Stimulated activated CD8-positive, alpha-beta memory T cell treated with anti-CD3 and anti-CD28 coated beads, Interleukin-2, amount 100 ng/mL, for 1 hour (primary cell): Measurements from ENCODE around the gene CHCHD3.

Experiments
- DNase-seq, 2 donors: peaks; one replicate each; pipeline ENCODE4 v3.0.0-alpha.2; 2020; ENCODE audit warnings: low read depth in 2 of 2

The CHCHD3 gene

DNA sequence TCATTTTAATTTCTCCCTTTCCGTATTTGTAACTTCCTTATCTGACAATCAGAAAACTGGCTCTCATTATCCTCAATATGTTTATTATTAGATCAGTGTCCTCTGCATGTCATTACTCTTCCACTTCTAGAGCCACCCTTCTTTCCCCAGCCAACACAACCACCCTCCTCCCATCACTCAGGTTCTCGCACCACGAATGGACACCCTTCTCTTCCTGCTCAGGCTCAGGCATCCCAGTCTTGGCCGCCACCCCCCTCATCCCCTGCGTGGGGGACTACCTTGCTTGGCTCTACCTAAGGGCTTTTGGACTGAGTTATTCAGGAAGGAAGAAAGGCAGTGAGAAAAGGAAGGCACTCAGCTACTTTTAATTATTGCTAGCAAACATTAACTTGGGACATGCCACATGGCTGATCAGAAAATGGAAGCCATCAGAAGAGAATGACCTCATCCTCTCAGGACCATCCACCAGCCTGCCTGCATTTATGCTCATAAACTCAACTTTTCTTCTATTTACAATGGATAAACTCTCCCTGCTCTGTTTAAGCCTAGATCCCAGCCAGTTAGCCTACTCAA, 305.8 kb downstream of the CHCHD3 start:
- DNase-seq = no peak

DNA sequence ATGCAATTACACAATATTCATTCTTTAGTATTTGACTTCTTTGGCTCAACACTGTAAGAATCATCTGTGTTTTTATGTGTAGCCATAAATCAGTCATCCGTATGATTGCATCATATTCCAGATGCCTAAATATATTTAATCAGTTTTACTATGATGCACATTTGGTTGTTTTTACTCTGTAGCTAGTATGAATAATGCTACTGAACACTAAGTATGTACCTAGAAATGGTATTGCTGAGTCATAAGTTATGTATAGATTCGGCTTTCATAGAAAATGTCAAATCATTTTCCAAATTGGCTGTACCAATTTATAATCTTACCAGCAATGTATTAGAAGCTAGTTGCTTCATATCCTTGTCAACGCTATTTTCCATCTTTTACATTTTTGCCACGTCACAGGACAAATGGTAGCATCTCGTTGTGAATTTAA, 308.3 kb downstream of the CHCHD3 start:
- no peak for DNase-seq

- no peak for DNase-seq
Measured at GRCh38 chr7:132771301-132771730, 310.6 kb downstream of the CHCHD3 start.

- no peak for DNase-seq
Measured at GRCh38 chr7:132770055-132770454, 311.8 kb downstream of the CHCHD3 start.

DNA sequence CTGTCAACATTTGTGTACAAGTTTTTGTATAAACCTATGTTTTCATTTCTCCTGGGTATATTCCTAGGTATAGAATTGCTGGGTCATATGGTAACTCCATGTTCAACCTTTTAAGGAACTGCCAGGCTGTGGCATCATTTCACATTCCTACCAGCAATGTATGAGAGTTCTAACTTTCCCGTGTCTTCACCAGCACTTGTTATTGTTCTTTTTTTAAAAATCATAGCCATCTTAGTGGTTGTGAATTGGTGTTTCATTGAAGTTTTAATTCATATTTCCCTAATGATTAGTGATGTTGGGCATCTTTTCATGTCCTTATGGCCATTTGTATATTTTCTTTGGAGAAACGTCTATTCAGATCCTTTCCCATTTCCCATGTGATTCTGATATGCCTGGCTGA, 312.6 kb downstream of the CHCHD3 start:
- no peak for DNase-seq

DNA sequence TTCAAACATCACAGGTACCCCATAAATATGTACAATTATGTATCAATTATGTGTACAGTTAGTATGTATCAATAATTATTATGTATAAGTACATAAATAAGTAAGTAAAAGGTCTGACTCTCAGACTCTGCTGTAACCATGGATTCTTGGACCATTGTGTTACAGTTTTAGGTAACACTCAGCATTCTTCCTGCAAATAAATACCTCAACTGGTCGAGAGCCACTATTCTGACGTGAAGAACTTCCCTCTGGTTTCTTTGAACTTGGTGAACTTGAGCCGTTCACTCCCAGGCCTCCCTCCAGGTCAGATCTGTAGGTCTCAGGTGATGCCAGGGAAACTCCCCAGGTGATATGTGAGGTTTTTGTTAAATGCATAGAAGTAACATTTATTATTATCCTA, 313.8 kb downstream of the CHCHD3 start:
- no peak for DNase-seq

DNA sequence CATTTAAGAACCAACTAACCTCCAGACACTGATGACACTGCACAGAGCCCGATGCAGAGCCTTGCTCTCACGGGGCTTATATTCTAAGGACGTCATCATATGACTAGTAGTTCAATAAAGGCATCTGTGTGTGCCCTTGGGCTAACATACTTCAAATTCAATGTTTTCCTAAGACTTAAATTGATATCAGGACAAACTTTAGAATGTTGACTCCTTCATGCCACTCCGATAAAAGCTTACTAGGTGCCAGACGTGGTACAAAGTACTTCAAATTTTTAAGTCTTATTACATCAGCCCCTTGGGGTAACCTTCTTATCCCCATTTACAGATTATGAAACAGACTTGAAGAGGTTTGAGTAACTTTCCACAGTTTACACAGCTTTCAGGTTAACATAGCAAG, 314.5 kb downstream of the CHCHD3 start:
- DNase-seq = no peak

DNA sequence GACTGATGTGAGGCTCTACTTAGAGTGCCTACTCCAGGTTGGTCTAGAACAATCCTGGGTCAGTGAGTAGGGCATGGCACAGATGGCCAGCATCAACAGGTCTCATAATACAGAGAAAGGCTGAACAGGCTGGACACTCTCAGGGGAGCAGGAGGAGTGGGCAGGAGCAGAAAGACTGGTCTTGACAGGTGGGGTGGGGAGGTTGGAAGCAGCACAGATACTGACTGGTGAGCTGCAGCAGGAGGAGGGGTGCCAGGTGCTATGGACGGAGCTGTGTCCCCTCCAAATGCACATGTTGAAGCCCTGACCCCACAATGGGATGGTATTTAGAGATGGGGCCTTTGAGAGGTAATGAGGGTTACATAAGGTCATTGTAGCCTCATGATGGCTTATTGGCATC, 315.2 kb downstream of the CHCHD3 start:
- DNase-seq = no peak

DNA sequence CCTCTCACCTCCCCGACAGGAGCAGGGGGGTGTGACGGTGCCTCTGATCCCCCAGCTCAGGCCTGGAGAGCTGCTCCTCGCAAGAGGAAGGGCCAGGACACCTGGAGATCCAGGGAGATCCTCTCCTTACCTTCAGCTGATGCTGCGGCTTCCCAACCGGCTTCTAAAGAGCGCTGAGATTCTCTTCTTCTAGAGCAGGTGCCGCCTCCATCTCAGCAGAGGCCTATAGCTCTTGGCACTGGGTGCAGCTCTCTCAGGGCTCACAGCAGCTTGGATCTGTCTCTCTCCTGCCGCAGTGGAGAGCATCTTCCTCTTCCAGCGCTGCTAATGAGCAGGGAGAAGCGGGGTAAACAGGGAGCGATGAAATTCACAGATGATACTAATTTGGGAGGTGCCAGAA, 316.0 kb downstream of the CHCHD3 start:
- DNase-seq = no peak

GRCh38 chr7:132764762-132765161, 317.1 kb downstream of the CHCHD3 start:
- no peak for DNase-seq

DNA sequence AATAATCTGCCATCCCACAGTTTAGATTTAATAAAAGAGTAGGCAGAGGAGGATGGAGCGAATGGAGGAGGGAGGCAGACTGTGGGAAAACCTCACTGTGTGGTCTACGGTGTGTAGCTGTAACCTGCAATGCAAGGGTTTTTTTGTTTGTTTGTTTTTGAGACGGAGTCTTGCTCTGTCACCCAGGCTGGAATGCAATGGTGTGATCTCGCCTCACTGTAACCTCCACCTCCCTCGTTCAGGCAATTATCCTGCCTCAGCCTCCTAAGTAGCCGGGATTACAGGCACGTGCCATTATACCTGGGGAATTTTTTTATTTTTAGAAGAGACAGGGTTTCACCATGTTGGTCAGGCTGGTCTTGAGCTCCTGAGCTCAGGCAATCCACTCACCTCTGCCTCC, 321.0 kb downstream of the CHCHD3 start:
- no peak for DNase-seq

DNA sequence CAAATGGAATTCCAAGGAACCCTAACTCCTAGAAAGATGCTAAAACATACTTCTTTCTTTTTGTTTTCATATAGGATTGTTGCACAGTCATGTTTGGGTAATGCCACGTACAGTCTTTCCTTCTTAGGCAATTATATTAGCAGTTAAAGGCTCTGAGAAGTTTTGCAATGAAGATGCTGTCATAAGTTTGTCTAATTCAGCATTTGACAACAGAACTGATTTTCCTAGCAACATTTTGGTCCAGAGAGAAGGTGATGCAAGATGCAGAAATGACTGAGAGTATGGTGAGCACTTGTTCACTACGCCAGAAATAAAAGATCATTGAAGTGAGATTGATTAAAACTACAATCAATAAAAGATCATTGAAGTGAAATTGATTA, 321.7 kb downstream of the CHCHD3 start:
- no peak for DNase-seq

- no peak for DNase-seq
Measured at GRCh38 chr7:132759482-132760243, 322.2 kb downstream of the CHCHD3 start.

DNA sequence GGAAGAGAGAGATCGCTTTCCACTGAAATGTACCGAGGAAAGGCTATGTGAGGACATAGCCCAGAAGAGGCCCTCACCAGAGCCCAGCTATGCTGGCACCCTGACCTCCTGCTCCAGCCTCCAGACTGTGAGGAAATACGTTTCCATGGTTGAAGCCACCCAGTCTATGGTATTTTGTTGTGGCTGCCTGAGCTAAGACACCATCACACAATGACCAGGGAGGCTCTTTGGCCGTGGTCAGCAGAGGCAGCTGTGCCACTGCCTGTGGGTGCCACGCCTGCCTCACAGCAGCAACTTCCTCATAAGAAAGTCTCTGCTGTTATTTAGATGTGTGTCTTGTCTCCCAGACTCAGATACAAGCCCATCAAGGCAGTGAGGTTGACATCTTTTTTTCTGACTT, 322.9 kb downstream of the CHCHD3 start:
- no peak for DNase-seq

DNA sequence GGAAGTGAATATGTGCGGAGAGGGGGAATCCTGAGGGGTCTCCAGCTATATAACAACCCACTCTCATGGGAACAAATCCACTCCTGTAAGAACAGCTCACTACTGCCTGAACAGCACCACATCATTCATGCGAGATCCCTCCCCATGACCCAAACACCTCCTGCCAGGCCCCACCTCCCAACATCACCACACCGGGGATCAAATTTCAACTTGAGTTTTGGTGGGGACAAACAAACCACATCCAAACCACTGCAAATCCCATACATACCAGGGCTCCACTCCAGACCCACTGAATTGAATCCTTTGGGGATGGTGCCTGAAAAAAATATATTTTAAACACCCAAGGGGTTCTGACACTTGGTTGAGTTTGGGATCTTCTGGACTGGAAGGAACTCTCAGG, 324.1 kb downstream of the CHCHD3 start:
- DNase-seq = no peak

- no peak for DNase-seq
Measured at GRCh38 chr7:132756484-132756990, 325.4 kb downstream of the CHCHD3 start.

GRCh38 chr7:132755538-132756483, 326.1 kb downstream of the CHCHD3 start:
- DNase-seq = no peak

DNA sequence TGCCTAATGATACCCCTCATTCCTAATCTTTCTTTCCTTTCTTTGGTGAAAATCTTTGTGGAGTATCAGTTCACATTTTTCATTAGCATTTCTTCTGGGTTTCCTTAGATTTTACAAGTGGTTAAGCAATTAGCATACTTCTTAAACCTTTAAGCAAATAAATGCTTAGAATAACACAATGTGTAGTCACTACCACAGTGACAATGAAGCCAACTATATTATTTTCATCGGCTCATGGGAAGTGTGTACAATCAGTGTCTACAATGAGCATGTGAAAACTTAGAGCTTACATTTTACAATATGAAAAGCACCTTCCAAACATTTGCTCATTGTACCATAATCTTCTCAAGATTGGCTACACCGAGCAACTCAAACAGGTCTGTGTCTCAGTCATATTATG, 329.5 kb downstream of the CHCHD3 start:
- DNase-seq = no peak

GRCh38 chr7:132751244-132751647, 330.6 kb downstream of the CHCHD3 start:
- DNase-seq = no peak

DNA sequence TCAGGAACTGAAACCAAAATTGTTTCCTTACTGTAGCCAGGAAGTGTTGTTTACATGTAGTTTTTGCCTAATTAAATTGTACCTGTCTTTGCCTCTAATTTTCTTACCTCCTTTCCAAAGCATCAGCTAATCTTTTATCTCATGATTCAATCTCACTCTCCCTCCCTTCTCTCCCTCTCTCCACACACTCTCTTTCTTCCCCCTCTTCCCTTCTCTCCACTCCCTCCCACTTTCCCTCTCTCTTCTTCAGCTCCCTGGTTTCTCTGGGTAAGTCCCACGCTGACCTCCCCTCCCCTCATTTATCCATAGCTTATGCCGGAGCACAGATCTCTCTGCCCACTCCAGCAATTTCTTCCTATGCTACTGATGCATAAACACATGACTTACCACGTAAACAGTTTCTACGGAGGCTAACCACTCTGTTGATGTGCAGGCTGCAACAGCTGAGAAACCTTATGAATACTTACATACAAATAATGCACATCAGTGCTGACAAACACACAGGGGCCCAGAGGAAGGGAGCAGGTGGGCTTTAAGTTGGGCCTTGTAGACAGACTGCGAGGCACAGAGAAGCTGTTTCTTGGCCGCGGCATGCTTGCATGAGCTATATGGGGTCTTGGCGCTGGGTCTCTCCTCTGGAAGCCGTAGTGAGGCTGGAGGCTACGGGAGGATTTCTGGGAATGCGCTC, 331.2 kb downstream of the CHCHD3 start:
- DNase-seq = no peak

DNA sequence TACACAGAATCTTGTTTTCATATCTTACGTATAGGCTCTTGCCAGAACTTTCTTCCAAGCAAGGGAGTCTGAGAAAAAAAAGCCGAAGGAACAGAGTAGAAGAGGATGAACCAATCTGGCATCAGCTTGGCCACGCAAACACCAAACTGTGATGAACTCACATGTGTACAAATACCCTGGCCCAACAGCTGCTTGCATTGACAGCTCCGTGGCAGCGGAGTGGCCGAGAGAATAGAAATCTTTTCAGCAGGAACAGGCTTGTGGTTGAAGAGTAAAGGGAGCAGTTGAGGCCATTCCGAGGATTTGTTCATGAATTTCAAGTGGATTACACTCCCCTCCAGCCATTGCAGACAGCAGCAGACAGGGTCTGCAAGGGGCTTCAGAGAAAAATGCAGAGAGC, 331.8 kb downstream of the CHCHD3 start:
- DNase-seq = no peak

GRCh38 chr7:132745510-132745909, 336.4 kb downstream of the CHCHD3 start:
- DNase-seq = no peak
